ENCODE results near the gene GRID2. TPM values are rescaled to one million over a fixed set of nuclear protein-coding genes. Genes with fewer than 3 reads are reported as not detected.

The GRID2 gene
- total and polyA plus RNA-seq, 12 donors = 0.01 to 0.07 (median 0.07) TPM; not detected in 9

GRCh38 chr4:92521941-92522340 lies 218.2 kb downstream of the GRID2 start:
- TF ChIP-seq, protein P1, sequence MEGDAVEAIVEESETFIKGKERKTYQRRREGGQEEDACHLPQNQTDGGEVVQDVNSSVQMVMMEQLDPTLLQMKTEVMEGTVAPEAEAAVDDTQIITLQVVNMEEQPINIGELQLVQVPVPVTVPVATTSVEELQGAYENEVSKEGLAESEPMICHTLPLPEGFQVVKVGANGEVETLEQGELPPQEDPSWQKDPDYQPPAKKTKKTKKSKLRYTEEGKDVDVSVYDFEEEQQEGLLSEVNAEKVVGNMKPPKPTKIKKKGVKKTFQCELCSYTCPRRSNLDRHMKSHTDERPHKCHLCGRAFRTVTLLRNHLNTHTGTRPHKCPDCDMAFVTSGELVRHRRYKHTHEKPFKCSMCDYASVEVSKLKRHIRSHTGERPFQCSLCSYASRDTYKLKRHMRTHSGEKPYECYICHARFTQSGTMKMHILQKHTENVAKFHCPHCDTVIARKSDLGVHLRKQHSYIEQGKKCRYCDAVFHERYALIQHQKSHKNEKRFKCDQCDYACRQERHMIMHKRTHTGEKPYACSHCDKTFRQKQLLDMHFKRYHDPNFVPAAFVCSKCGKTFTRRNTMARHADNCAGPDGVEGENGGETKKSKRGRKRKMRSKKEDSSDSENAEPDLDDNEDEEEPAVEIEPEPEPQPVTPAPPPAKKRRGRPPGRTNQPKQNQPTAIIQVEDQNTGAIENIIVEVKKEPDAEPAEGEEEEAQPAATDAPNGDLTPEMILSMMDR (IDR thresholded peaks at IDR 0.05) = no peak
- Histone ChIP-seq H3K4me1 (no peaks in the 10 kb centered on the region), H3K27me3 (no peaks in the 10 kb centered on the region), H3K36me3 (no peaks in the 10 kb centered on the region), H3K27ac (no peak overlapping the region), H3K4me3 (no peak overlapping the region), H3K9me3 (no peaks in the 10 kb centered on the region)
- intact Hi-C loops (cut with DNase I) = no loop called here
- ATAC-seq (no peak), DNase-seq (no peak)
- 39 to 43% methylated on average over 2 of the region's 2 CpGs for WGBS, 2 donors

DNA sequence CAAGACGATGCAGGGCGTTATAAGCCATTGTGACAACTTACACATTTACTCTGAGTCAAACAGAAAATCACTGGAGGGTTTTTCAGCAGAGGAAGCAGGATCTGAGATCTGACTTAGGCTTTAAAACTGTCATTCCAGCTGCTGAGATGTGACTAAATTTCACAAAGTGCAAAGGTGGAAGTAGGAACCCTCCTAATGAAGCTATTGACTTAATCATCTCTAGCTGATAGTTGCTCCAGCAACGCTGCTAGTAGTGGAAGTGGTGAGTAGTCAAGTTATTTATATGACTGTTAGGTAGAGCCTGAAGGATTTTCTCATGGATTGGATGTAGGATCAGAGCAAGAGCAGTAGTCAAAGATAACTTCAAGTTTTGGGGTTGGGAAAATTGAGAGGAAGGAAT lies 218.6 kb downstream of the GRID2 start:
- intact Hi-C loops (cut with DNase I) = no loop called here
- no peaks in the 10 kb centered on the region for H3K27me3 ChIP-seq
- H3K4me3 ChIP-seq = no peak overlapping the region
- DNase-seq (no peak), ATAC-seq (no peak)
- no peak overlapping the region for H3K27ac ChIP-seq
- H3K9me3 ChIP-seq = no peaks in the 10 kb centered on the region
- TF ChIP-seq, protein P1 (IDR thresholded peaks at IDR 0.05) = no peak
- H3K4me1 ChIP-seq = no peaks in the 10 kb centered on the region
- no peaks in the 10 kb centered on the region for H3K36me3 ChIP-seq
- WGBS, 2 donors = 8 to 13% methylated on average over 3 of the region's 3 CpGs

GRCh38 chr4:92524131-92524530 lies 220.4 kb downstream of the GRID2 start:
- no peaks in the 10 kb centered on the region for H3K4me1 ChIP-seq
- TF ChIP-seq, protein P1 (IDR thresholded peaks at IDR 0.05) = no peak
- DNase-seq (no peak), ATAC-seq (no peak)
- H3K27me3 ChIP-seq = no peaks in the 10 kb centered on the region
- intact Hi-C loops (cut with DNase I) = no loop called here
- no peaks in the 10 kb centered on the region for H3K9me3 ChIP-seq
- no peak overlapping the region for H3K27ac ChIP-seq
- no peaks in the 10 kb centered on the region for H3K36me3 ChIP-seq
- H3K4me3 ChIP-seq = no peak overlapping the region

GRCh38 chr4:92528541-92528940 lies 224.8 kb downstream of the GRID2 start:
- Histone ChIP-seq H3K36me3 (no peaks in the 10 kb centered on the region), H3K27me3 (no peaks in the 10 kb centered on the region), H3K27ac (no peak overlapping the region), H3K4me1 (no peaks in the 10 kb centered on the region), H3K4me3 (no peak overlapping the region), H3K9me3 (no peaks in the 10 kb centered on the region)
- intact Hi-C loops (cut with DNase I) = no loop called here
- WGBS, 2 donors = 35 to 51% methylated on average over 4 of the region's 4 CpGs
- TF ChIP-seq, protein P1 (IDR thresholded peaks at IDR 0.05) = no peak
- DNase-seq (no peak), ATAC-seq (no peak)

GRCh38 chr4:92529510-92529909 lies 225.7 kb downstream of the GRID2 start:
- TF ChIP-seq, protein P1 (IDR thresholded peaks at IDR 0.05) = no peak
- no peaks in the 10 kb centered on the region for H3K4me1 ChIP-seq
- WGBS, 2 donors = 67 to 68% methylated on average over 2 of the region's 2 CpGs
- no peak for DNase-seq
- no peaks in the 10 kb centered on the region for H3K9me3 ChIP-seq
- no peaks in the 10 kb centered on the region for H3K36me3 ChIP-seq
- H3K4me3 ChIP-seq = no peak overlapping the region
- no peak for ATAC-seq
- intact Hi-C loops (cut with DNase I) = no loop called here
- H3K27ac ChIP-seq = no peak overlapping the region
- no peaks in the 10 kb centered on the region for H3K27me3 ChIP-seq

All from heart right ventricle (tissue), 16 donors.